ENCODE results near the gene CBLN2.

DNA sequence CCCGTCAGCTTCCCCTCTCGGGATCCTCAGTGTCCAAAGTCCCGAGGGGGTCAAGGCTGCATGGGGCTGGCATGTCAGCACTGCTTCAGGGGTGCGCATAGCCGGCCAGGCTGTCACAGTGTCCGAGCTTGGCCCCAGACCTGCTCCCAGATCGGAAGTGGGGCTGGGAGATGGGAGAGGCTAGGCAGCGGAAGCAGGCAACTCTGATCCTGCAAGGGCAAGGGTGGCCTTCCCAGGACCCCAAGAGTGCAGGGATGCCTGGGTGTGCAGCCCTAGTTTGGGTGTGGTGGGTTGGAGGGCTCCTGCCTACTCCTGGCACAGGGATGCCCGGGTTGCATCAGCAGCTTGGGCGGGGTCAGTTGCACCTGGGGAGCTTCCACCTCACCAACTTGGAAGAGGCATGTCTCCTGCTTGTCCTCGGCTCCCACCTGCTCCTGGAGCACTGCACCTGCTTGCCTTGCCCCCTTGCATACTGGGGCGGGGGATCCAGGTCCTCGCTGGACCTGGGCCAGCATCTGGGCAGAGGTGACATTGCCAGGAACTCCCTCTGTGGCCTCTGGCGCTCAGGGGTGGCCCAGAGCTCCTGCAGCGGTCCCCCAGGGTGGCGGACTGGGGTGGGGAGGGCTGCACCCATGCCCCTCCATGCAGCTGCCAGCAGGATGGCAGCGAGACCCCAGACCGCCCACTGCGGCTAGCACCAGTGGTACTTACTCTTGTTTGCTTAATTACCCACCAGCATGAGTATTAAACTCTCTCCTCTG is 41.3 kb downstream of the CBLN2 start:
- no peak for TF ChIP-seq TCF7L2 (IDR thresholded peaks at IDR 0.05; ENCODE audit: borderline replicate concordance, low read depth, low read length)
- TF ChIP-seq ZNF184 (tag by site-specific recombination; IDR thresholded peaks at IDR 0.05) = no peak
- TF ChIP-seq, protein P1, sequence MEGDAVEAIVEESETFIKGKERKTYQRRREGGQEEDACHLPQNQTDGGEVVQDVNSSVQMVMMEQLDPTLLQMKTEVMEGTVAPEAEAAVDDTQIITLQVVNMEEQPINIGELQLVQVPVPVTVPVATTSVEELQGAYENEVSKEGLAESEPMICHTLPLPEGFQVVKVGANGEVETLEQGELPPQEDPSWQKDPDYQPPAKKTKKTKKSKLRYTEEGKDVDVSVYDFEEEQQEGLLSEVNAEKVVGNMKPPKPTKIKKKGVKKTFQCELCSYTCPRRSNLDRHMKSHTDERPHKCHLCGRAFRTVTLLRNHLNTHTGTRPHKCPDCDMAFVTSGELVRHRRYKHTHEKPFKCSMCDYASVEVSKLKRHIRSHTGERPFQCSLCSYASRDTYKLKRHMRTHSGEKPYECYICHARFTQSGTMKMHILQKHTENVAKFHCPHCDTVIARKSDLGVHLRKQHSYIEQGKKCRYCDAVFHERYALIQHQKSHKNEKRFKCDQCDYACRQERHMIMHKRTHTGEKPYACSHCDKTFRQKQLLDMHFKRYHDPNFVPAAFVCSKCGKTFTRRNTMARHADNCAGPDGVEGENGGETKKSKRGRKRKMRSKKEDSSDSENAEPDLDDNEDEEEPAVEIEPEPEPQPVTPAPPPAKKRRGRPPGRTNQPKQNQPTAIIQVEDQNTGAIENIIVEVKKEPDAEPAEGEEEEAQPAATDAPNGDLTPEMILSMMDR (tag by site-specific recombination; IDR thresholded peaks at IDR 0.05) = no peak
- TF ChIP-seq ZNF510 (tag by site-specific recombination; IDR thresholded peaks at IDR 0.05; ENCODE audit: insufficient replicate concordance) = no peak
- TF ChIP-seq ZNF423 (tag by site-specific recombination; IDR thresholded peaks at IDR 0.05) = no peak
- TF ChIP-seq, protein P2, sequence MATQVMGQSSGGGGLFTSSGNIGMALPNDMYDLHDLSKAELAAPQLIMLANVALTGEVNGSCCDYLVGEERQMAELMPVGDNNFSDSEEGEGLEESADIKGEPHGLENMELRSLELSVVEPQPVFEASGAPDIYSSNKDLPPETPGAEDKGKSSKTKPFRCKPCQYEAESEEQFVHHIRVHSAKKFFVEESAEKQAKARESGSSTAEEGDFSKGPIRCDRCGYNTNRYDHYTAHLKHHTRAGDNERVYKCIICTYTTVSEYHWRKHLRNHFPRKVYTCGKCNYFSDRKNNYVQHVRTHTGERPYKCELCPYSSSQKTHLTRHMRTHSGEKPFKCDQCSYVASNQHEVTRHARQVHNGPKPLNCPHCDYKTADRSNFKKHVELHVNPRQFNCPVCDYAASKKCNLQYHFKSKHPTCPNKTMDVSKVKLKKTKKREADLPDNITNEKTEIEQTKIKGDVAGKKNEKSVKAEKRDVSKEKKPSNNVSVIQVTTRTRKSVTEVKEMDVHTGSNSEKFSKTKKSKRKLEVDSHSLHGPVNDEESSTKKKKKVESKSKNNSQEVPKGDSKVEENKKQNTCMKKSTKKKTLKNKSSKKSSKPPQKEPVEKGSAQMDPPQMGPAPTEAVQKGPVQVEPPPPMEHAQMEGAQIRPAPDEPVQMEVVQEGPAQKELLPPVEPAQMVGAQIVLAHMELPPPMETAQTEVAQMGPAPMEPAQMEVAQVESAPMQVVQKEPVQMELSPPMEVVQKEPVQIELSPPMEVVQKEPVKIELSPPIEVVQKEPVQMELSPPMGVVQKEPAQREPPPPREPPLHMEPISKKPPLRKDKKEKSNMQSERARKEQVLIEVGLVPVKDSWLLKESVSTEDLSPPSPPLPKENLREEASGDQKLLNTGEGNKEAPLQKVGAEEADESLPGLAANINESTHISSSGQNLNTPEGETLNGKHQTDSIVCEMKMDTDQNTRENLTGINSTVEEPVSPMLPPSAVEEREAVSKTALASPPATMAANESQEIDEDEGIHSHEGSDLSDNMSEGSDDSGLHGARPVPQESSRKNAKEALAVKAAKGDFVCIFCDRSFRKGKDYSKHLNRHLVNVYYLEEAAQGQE (tag by site-specific recombination; IDR thresholded peaks at IDR 0.05) = no peak
